ENCODE data around the gene PFKL.

The PFKL gene

DNA sequence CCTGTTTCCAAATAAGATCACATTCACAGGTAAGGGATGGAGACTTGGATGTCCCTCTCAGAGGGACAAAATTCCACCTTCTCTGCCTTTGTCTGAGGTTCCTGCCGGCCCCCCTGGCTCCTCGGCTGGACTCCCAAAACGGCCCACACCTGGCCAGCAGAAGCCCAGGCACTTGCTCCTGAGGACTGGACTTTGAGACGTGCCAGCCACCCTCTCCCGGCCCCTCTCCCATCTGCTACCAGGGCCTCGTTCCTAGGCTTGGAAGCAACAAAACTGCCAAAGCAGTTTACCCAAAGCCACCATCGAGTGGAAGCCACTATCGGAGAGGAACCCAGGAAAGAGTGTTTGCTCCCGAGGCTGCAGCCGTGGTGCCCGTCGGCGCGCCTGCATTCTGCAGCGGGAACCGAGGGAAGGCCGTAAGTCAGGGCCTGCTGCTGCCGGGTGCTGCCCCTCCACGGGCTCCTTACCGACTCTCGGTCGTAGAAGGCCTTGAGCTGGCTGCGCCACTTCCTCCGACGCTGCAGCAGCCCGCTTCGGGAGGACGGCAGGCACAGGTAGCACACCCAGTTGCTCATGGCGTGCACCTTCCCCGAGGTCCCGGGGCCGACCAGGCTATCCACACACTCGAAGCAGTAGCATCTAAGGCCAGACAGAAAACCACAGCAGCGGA is 41.7 kb upstream of the PFKL start:
- 86% methylated on average over 34 of the region's 34 CpGs for WGBS
- no peak overlapping the region for H2BK120ac ChIP-seq (ENCODE audit: low read depth, low read length)
- no peak overlapping the region for H2BK15ac ChIP-seq (ENCODE audit: low read depth, poor library complexity, severe bottlenecking)
- H2AFZ ChIP-seq (ENCODE audit: low read depth, low read length): no peak overlapping the region
- no peak overlapping the region for H3K4me3 ChIP-seq (ENCODE audit: insufficient read depth in 1 of 2, low read depth in 1 of 2, low read length in 2 of 2)
- no peak overlapping the region for H3K27ac ChIP-seq (ENCODE audit: low read length, poor library complexity, severe bottlenecking)
- H3K4ac ChIP-seq (ENCODE audit: low read depth in 1 of 2, low read length in 2 of 2): no peak overlapping the region
- no peak overlapping the region for H4K91ac ChIP-seq (ENCODE audit: low read length)
- no peak for DNase-seq
- no peak overlapping the region for H3K14ac ChIP-seq (ENCODE audit: low read length in 2 of 2)
- H4K8ac ChIP-seq (ENCODE audit: low read length): no peak overlapping the region
- no peak overlapping the region for H2BK5ac ChIP-seq (ENCODE audit: low read depth, low read length, poor library complexity, severe bottlenecking)
- no peaks in the 10 kb centered on the region for H3K36me3 ChIP-seq (ENCODE audit: control insufficient read depth in 1 of 2, insufficient read depth in 2 of 2, low read depth in 1 of 2, low read length in 2 of 2)
- no peak overlapping the region for H3K23ac ChIP-seq (ENCODE audit: low read length in 2 of 2)
- peaks cover 6% of the 10 kb centered on the region for H3K9me3 ChIP-seq (ENCODE audit: control insufficient read depth, low read length)
- H3K9ac ChIP-seq (ENCODE audit: low read length): no peak overlapping the region
- no peak overlapping the region for H2BK12ac ChIP-seq (ENCODE audit: low read length in 2 of 2)
- H3K27me3 ChIP-seq (ENCODE audit: control insufficient read depth in 1 of 2, insufficient read depth in 1 of 2, low read length in 2 of 2): peaks cover 49 to 50% of the 10 kb centered on the region in 2 experiments
- no peaks in the 10 kb centered on the region for H3K79me1 ChIP-seq (replicated peaks; ENCODE audit: low read length, poor library complexity, severe bottlenecking)
- H3K4me2 ChIP-seq (ENCODE audit: low read length, poor library complexity, severe bottlenecking): no peak overlapping the region
- no peak overlapping the region for H3K18ac ChIP-seq (ENCODE audit: low read depth in 1 of 2, low read length in 2 of 2)
- no peaks in the 10 kb centered on the region for H3K4me1 ChIP-seq (ENCODE audit: control insufficient read depth, insufficient read depth, low read depth, low read length)
- H2AK5ac ChIP-seq (ENCODE audit: low read length, severe bottlenecking): no peak overlapping the region

DNA sequence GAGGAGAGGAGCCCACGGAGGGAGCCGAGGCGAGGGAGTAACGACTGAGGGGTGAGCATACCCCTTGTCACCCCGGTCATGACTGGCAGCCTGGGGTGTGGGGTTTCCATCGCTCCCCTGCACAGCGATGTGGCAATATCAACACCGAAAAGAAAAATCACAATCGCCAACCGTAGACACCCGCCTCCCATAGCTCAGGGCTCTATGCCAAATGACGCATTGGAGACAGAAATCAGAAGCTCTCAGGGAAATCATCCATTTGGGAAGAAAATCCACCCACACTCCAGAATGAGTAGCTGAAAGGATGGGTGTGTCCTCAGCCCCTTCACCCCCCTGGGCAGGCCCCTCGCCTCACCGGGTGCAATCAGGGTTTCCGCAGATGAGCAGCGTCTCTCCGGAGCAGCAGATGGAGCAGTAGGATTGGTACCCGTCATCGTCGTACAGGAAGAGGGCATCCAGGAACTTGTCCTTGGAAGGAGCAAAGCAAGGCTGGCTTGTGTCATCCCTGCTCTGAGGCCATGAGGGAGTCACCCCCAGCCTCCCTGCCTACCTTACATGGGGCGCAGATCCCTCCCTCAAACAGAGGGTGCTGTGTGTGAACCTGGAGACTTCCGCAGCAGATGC is 40.7 kb upstream of the PFKL start:
- H3K9me3 ChIP-seq (ENCODE audit: control insufficient read depth, low read length): peaks cover 6% of the 10 kb centered on the region
- H2AFZ ChIP-seq (ENCODE audit: low read depth, low read length): no peak overlapping the region
- H3K27me3 ChIP-seq (ENCODE audit: control insufficient read depth in 1 of 2, insufficient read depth in 1 of 2, low read length in 2 of 2): peaks cover 43 to 49% of the 10 kb centered on the region in 2 experiments
- no peak overlapping the region for H3K27ac ChIP-seq (ENCODE audit: low read length, poor library complexity, severe bottlenecking)
- H2BK5ac ChIP-seq (ENCODE audit: low read depth, low read length, poor library complexity, severe bottlenecking): no peak overlapping the region
- H2AK5ac ChIP-seq (ENCODE audit: low read length, severe bottlenecking): no peak overlapping the region
- no peak overlapping the region for H2BK12ac ChIP-seq (ENCODE audit: low read length in 2 of 2)
- H3K9ac ChIP-seq (ENCODE audit: low read length): no peak overlapping the region
- H3K4ac ChIP-seq (ENCODE audit: low read depth in 1 of 2, low read length in 2 of 2): no peak overlapping the region
- H3K14ac ChIP-seq (ENCODE audit: low read length in 2 of 2): no peak overlapping the region
- H3K23ac ChIP-seq (ENCODE audit: low read length in 2 of 2): no peak overlapping the region
- no peak overlapping the region for H3K18ac ChIP-seq (ENCODE audit: low read depth in 1 of 2, low read length in 2 of 2)
- H2BK120ac ChIP-seq (ENCODE audit: low read depth, low read length): no peak overlapping the region
- no peak overlapping the region for H3K4me3 ChIP-seq (ENCODE audit: insufficient read depth in 1 of 2, low read depth in 1 of 2, low read length in 2 of 2)
- H3K79me1 ChIP-seq (replicated peaks; ENCODE audit: low read length, poor library complexity, severe bottlenecking): no peaks in the 10 kb centered on the region
- H3K36me3 ChIP-seq (ENCODE audit: control insufficient read depth in 1 of 2, insufficient read depth in 2 of 2, low read depth in 1 of 2, low read length in 2 of 2): no peaks in the 10 kb centered on the region
- H2BK15ac ChIP-seq (ENCODE audit: low read depth, poor library complexity, severe bottlenecking): peak overlapping the region; percentile 9
- H3K4me2 ChIP-seq (ENCODE audit: low read length, poor library complexity, severe bottlenecking): no peak overlapping the region
- DNase-seq: no peak
- no peaks in the 10 kb centered on the region for H3K4me1 ChIP-seq (ENCODE audit: control insufficient read depth, insufficient read depth, low read depth, low read length)
- no peak overlapping the region for H4K91ac ChIP-seq (ENCODE audit: low read length)
- H4K8ac ChIP-seq (ENCODE audit: low read length): no peak overlapping the region
- WGBS: 90% methylated on average over 22 of the region's 22 CpGs

DNA sequence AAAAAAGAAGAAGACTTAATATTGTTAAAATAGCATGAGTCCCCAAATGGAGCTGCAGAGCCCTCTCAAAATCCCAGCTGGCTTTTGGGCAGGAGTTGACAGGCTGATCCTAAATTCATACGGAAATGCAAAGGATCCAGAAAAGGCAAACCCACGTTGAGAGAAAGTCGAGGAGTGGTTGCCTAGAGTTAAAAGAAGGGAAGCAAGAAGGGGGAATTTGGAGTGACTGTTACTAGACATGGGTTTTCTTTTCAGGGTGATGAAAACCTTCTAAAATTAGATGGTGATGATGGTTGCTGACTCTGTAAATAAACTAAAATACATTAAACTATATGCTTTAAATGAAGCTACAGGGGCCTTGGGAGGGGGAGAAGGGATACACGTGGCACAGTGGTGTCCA is 39.8 kb upstream of the PFKL start:
- DNase-seq: no peak
- Histone ChIP-seq H3K9me3 (ENCODE audit: control insufficient read depth, low read length) (peaks cover 6% of the 10 kb centered on the region), H2BK15ac (ENCODE audit: low read depth, poor library complexity, severe bottlenecking) (no peak overlapping the region), H3K27ac (ENCODE audit: low read length, poor library complexity, severe bottlenecking) (no peak overlapping the region), H3K4ac (ENCODE audit: low read depth in 1 of 2, low read length in 2 of 2) (no peak overlapping the region), H2AFZ (ENCODE audit: low read depth, low read length) (no peak overlapping the region), H3K4me2 (ENCODE audit: low read length, poor library complexity, severe bottlenecking) (no peak overlapping the region), H3K36me3 (ENCODE audit: control insufficient read depth in 1 of 2, insufficient read depth in 2 of 2, low read depth in 1 of 2, low read length in 2 of 2) (no peaks in the 10 kb centered on the region), H2AK5ac (ENCODE audit: low read length, severe bottlenecking) (no peak overlapping the region), H4K91ac (ENCODE audit: low read length) (no peak overlapping the region), H2BK120ac (ENCODE audit: low read depth, low read length) (no peak overlapping the region), H4K8ac (ENCODE audit: low read length) (no peak overlapping the region), H3K23ac (ENCODE audit: low read length in 2 of 2) (no peak overlapping the region), H2BK5ac (ENCODE audit: low read depth, low read length, poor library complexity, severe bottlenecking) (no peak overlapping the region), H2BK12ac (ENCODE audit: low read length in 2 of 2) (no peak overlapping the region), H3K4me3 (ENCODE audit: insufficient read depth in 1 of 2, low read depth in 1 of 2, low read length in 2 of 2) (no peak overlapping the region), H3K79me1 (replicated peaks; ENCODE audit: low read length, poor library complexity, severe bottlenecking) (no peaks in the 10 kb centered on the region), H3K4me1 (ENCODE audit: control insufficient read depth, insufficient read depth, low read depth, low read length) (no peaks in the 10 kb centered on the region), H3K27me3 (ENCODE audit: control insufficient read depth in 1 of 2, insufficient read depth in 1 of 2, low read length in 2 of 2) (peaks cover 37 to 44% of the 10 kb centered on the region in 2 experiments), H3K9ac (ENCODE audit: low read length) (no peak overlapping the region), H3K18ac (ENCODE audit: low read depth in 1 of 2, low read length in 2 of 2) (no peak overlapping the region), H3K14ac (ENCODE audit: low read length in 2 of 2) (no peak overlapping the region)
- whole genome bisulfite sequencing: 89% methylated on average over 4 of the region's 4 CpGs

DNA sequence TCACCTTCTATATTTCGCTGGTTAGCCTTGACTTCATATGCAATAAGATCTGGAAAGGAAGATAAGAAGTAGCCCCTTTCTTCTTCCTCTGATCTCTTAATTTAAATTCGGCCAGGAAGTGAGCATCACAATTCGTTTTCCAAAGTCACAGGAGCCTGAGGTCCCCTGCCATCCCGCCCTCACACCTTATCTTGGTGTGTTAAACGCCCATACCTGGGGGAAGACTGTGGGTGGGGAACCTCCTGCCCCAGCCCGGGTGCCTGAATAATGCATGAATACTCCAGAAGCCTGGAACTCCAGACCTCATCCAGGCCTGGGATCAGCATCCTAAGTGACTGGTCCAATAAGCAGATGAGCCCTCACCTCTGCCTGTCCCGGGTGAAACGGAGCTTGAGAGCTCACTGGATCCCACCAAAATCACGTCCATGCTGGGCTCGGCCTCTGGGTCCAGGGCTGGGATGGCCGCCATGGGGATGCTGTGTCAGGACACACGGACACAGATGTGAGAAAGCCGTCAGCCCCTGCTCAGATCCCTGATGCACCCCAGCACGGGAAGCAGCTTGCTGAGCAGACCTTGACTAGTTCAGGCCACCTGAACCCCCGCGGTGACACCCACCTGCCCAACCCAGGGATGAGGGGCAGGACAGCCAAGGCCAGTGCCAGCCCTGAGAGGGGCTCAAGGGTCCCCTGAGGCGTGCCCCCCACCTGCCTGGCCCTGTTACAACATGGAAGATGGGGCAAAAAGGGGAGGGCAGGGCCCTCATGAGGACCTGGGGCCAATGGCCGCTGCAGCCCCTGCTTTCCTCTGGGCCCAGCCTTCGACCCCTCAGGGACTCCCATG is 38.8 kb upstream of the PFKL start:
- no peak overlapping the region for H3K4me3 ChIP-seq (ENCODE audit: insufficient read depth in 1 of 2, low read depth in 1 of 2, low read length in 2 of 2)
- H2AK5ac ChIP-seq (ENCODE audit: low read length, severe bottlenecking): no peak overlapping the region
- H3K4me1 ChIP-seq (ENCODE audit: control insufficient read depth, insufficient read depth, low read depth, low read length): no peaks in the 10 kb centered on the region
- no peak overlapping the region for H2BK12ac ChIP-seq (ENCODE audit: low read length in 2 of 2)
- no peak overlapping the region for H3K14ac ChIP-seq (ENCODE audit: low read length in 2 of 2)
- no peak overlapping the region for H4K91ac ChIP-seq (ENCODE audit: low read length)
- no peaks in the 10 kb centered on the region for H3K79me1 ChIP-seq (replicated peaks; ENCODE audit: low read length, poor library complexity, severe bottlenecking)
- peaks cover 37 to 42% of the 10 kb centered on the region in 2 experiments for H3K27me3 ChIP-seq (ENCODE audit: control insufficient read depth in 1 of 2, insufficient read depth in 1 of 2, low read length in 2 of 2)
- H3K9me3 ChIP-seq (ENCODE audit: control insufficient read depth, low read length): peaks cover 6% of the 10 kb centered on the region
- no peak overlapping the region for H2BK5ac ChIP-seq (ENCODE audit: low read depth, low read length, poor library complexity, severe bottlenecking)
- no peak overlapping the region for H3K9ac ChIP-seq (ENCODE audit: low read length)
- H3K23ac ChIP-seq (ENCODE audit: low read length in 2 of 2): no peak overlapping the region
- H3K27ac ChIP-seq (ENCODE audit: low read length, poor library complexity, severe bottlenecking): no peak overlapping the region
- no peak overlapping the region for H2AFZ ChIP-seq (ENCODE audit: low read depth, low read length)
- no peak for DNase-seq
- H2BK120ac ChIP-seq (ENCODE audit: low read depth, low read length): no peak overlapping the region
- 76% methylated on average over 18 of the region's 19 CpGs for WGBS
- H2BK15ac ChIP-seq (ENCODE audit: low read depth, poor library complexity, severe bottlenecking): no peak overlapping the region
- H3K18ac ChIP-seq (ENCODE audit: low read depth in 1 of 2, low read length in 2 of 2): no peak overlapping the region
- no peaks in the 10 kb centered on the region for H3K36me3 ChIP-seq (ENCODE audit: control insufficient read depth in 1 of 2, insufficient read depth in 2 of 2, low read depth in 1 of 2, low read length in 2 of 2)
- H4K8ac ChIP-seq (ENCODE audit: low read length): no peak overlapping the region
- peak overlapping the region in 1 of 2 experiments; percentile 7 for H3K4ac ChIP-seq (ENCODE audit: low read depth in 1 of 2, low read length in 2 of 2)
- no peak overlapping the region for H3K4me2 ChIP-seq (ENCODE audit: low read length, poor library complexity, severe bottlenecking)

Data from mesenchymal stem cell (in vitro differentiated cells and primary cell).